Adrenal gland (tissue), 5 donors: Measurements from ENCODE around the gene MBOAT1.

Experiments used
- CTCF ChIP-seq, 6 experiments: fragments of 450-650 bp in 4 of 6; fragments of 200-600 bp in 2 of 6; sonication (generic) in 1 of 6; IDR thresholded peaks; 1 replicate in 5 of 6; 2 replicates in 1 of 6; pipeline versions ENCODE4 v1.5.1 to v1.8.0; 2016 to 2021; ENCODE audit warnings: antibody characterized with exemption in 6 of 6, mild to moderate bottlenecking in 2 of 6, moderate library complexity in 1 of 6
- POLR2A ChIP-seq, 2 donors: fragments of 450-650 bp; IDR thresholded peaks; one replicate each; pipeline ENCODE4 v1.6.1; 2017; ENCODE audit warnings: antibody characterized with exemption in 2 of 2, mild to moderate bottlenecking in 2 of 2, moderate library complexity in 1 of 2
- donor health status: DM: no; HTN: no; CAD: no.

GRCh38 chr6:20223141-20223540, 10.9 kb upstream of the MBOAT1 start:
- TF ChIP-seq CTCF (IDR thresholded peaks at IDR 0.05) (no peak), POLR2A (IDR thresholded peaks at IDR 0.05) (no peak)
